HCT116 (cell line): ENCODE results near the gene MBL2.

Source experiments
- CEBPB ChIP-seq: IDR thresholded peaks from 2 replicates; pipeline ENCODE4 v1.6.1; 2012; ENCODE audit warnings: low read depth
- CTCF ChIP-seq, 3 experiments: fragments of 200-600 bp in 1 of 3; sonication (generic) in 1 of 3; IDR thresholded peaks in 2 of 3; conservative IDR thresholded peaks in 1 of 3; 2 replicates each; pipeline ENCODE4 v1.5.1; 2012 to 2017; ENCODE audit warnings: low read depth in 2 of 3, low read length in 2 of 3, antibody characterized with exemption in 1 of 3, borderline replicate concordance in 1 of 3, control low read depth in 1 of 3, mild to moderate bottlenecking in 1 of 3, mixed read lengths in 1 of 3, mixed run types in 1 of 3, moderate library complexity in 1 of 3; ENCODE audit not compliant: insufficient read depth in 1 of 3
- EZH2 ChIP-seq: fragments of 200-600 bp; sonication (generic); IDR thresholded peaks from 2 replicates; pipeline ENCODE4 v1.6.1; 2017; ENCODE audit warnings: antibody characterized with exemption, mixed run types
- EZH2phosphoT487 ChIP-seq: fragments of 200-600 bp; IDR thresholded peaks from 2 replicates; pipeline ENCODE4 v1.6.1; 2018; ENCODE audit warnings: antibody characterized with exemption, borderline replicate concordance
- POLR2A ChIP-seq: IDR thresholded peaks from 2 replicates; pipeline ENCODE4 v1.7.0; 2011; ENCODE audit warnings: borderline replicate concordance; ENCODE audit not compliant: insufficient read depth, insufficient read length; ENCODE audit errors: extremely low read depth
- POLR2AphosphoS5 ChIP-seq: IDR thresholded peaks from 2 replicates; pipeline ENCODE4 v1.6.1; 2011; ENCODE audit warnings: mild to moderate bottlenecking, low read depth, low read length, moderate library complexity
- RAD21 ChIP-seq: IDR thresholded peaks from 2 replicates; pipeline ENCODE4 v1.6.1; 2012; ENCODE audit warnings: low read depth, mild to moderate bottlenecking
- REST ChIP-seq: IDR thresholded peaks from 2 replicates; pipeline ENCODE4 v1.6.1; 2012; ENCODE audit warnings: low read depth
- TCF7L2 ChIP-seq: IDR thresholded peaks from 2 replicates; pipeline ENCODE4 v1.7.0; 2011; ENCODE audit warnings: borderline replicate concordance, inconsistent platforms; ENCODE audit not compliant: insufficient read depth, insufficient read length; ENCODE audit errors: extremely low read depth
- YY1 ChIP-seq: IDR thresholded peaks from 2 replicates; pipeline ENCODE4 v1.6.1; 2011; ENCODE audit warnings: low read length, low read depth, moderate library complexity, mild to moderate bottlenecking; ENCODE audit not compliant: insufficient replicate concordance; ENCODE audit errors: extremely low read depth
- ZFX ChIP-seq: fragments of 450-650 bp; IDR thresholded peaks from 2 replicates; pipeline ENCODE4 v1.6.1; 2017
- TF ChIP-seq, protein P1 (sequence below): IDR thresholded peaks from 2 replicates; pipeline ENCODE4 v1.6.1; 2012
- TF ChIP-seq, protein P2 (sequence below): IDR thresholded peaks from 2 replicates; pipeline ENCODE4 v1.6.1; 2012

GRCh38 chr10:52738951-52739350 lies 33.6 kb downstream of the MBL2 start:
- TF ChIP-seq CTCF (IDR thresholded peaks at IDR 0.05 in 2 of 3, conservative IDR thresholded peaks at IDR 0.05 in 1 of 3; ENCODE audit: borderline replicate concordance in 1 of 3, insufficient read depth in 1 of 3, low read depth in 2 of 3, low read length in 2 of 3) (no peak), EZH2phosphoT487 (no peak), POLR2A (no peak), EZH2 (no peak), ZFX (no peak), TCF7L2 (no peak), POLR2AphosphoS5 (no peak), CEBPB (no peak), RAD21 (no peak), REST (no peak), YY1 (no peak)
- TF ChIP-seq, protein P1, sequence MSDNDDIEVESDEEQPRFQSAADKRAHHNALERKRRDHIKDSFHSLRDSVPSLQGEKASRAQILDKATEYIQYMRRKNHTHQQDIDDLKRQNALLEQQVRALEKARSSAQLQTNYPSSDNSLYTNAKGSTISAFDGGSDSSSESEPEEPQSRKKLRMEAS: no peak
- TF ChIP-seq, protein P2, sequence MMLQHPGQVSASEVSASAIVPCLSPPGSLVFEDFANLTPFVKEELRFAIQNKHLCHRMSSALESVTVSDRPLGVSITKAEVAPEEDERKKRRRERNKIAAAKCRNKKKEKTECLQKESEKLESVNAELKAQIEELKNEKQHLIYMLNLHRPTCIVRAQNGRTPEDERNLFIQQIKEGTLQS: no peak
